Neural progenitor cell (in vitro differentiated cells): Measurements from ENCODE around the gene CNTNAP2. TPM values are rescaled to one million over a fixed set of nuclear protein-coding genes. Genes with fewer than 3 reads are reported as not detected.

ENCODE experiments used
- DNase-seq: peaks from one replicate; pipeline ENCODE4 v3.0.0-alpha.2; 2016; ENCODE audit warnings: low spot score
- H2AFZ ChIP-seq: fragments of 200-600 bp; sonication (generic); replicated peaks from 2 replicates; pipeline ENCODE4 v1.6.1; 2016; ENCODE audit warnings: antibody characterized with exemption
- H3F3A ChIP-seq: fragments of 200-600 bp; sonication (generic); 2 replicates; pipeline ENCODE4 v1.6.1; 2016; ENCODE audit warnings: antibody characterized with exemption, low read depth
- H3K27ac ChIP-seq: fragments of 200-600 bp; sonication (generic); 2 replicates; pipeline ENCODE4 v1.5.1; 2016; ENCODE audit warnings: mild to moderate bottlenecking
- H3K27me3 ChIP-seq: fragments of 200-600 bp; sonication (generic); 2 replicates; pipeline ENCODE4 v1.6.1; 2016; ENCODE audit warnings: mild to moderate bottlenecking, moderate library complexity
- H3K36me3 ChIP-seq: fragments of 200-600 bp; sonication (generic); 2 replicates; pipeline ENCODE4 v1.5.1; 2016
- H3K4me1 ChIP-seq: fragments of 200-600 bp; sonication (generic); 2 replicates; pipeline ENCODE4 v1.6.1; 2016; ENCODE audit warnings: mixed run types
- H3K4me2 ChIP-seq: fragments of 200-600 bp; sonication (generic); 2 replicates; pipeline ENCODE4 v1.6.1; 2016
- H3K4me3 ChIP-seq: fragments of 200-600 bp; sonication (generic); 2 replicates; pipeline ENCODE4 v1.5.1; 2016
- H3K79me2 ChIP-seq: fragments of 200-600 bp; sonication (generic); 2 replicates; pipeline ENCODE4 v1.6.1; 2016; ENCODE audit warnings: low read depth
- H3K9ac ChIP-seq: fragments of 200-600 bp; sonication (generic); 2 replicates; pipeline ENCODE4 v1.6.1; 2016
- H3K9me3 ChIP-seq: fragments of 200-600 bp; sonication (generic); 2 replicates; pipeline ENCODE4 v1.5.1; 2016; ENCODE audit warnings: low read depth
- H4K20me1 ChIP-seq: fragments of 200-600 bp; sonication (generic); 2 replicates; pipeline ENCODE4 v1.6.1; 2016; ENCODE audit warnings: low read depth
- H3K27ac Mint-ChIP-seq: 3 replicates; pipeline ENCODE4 v1.8.0; 2021; ENCODE audit warnings: mixed read lengths
- H3K27me3 Mint-ChIP-seq: 2 replicates; pipeline ENCODE4 v1.8.0; 2022; ENCODE audit warnings: low read depth, mild to moderate bottlenecking, inconsistent platforms, moderate library complexity, mixed read lengths; ENCODE audit not compliant: insufficient read depth
- H3K36me3 Mint-ChIP-seq: 3 replicates; pipeline ENCODE4 v1.8.0; 2021; ENCODE audit warnings: mixed read lengths
- H3K4me1 Mint-ChIP-seq: 3 replicates; pipeline ENCODE4 v1.8.0; 2021; ENCODE audit warnings: mixed read lengths
- H3K4me3 Mint-ChIP-seq: 3 replicates; pipeline ENCODE4 v1.8.0; 2021; ENCODE audit warnings: mild to moderate bottlenecking, moderate library complexity, mixed read lengths
- H3K9me3 Mint-ChIP-seq: 3 replicates; pipeline ENCODE4 v1.8.0; 2020; ENCODE audit warnings: mixed read lengths
- EZH2 ChIP-seq: fragments of 200-600 bp; sonication (generic); IDR thresholded peaks from 2 replicates; pipeline ENCODE4 v1.6.1; 2017; ENCODE audit warnings: antibody characterized with exemption, mild to moderate bottlenecking, moderate library complexity
- EZH2phosphoT487 ChIP-seq: fragments of 200-600 bp; sonication (generic); IDR thresholded peaks from 2 replicates; pipeline ENCODE4 v1.6.1; 2017; ENCODE audit warnings: antibody characterized with exemption
- total RNA-seq: library from RNA; depleted of rRNA; stranded (reverse); fragments of >200 nt; gene quantifications from 2 replicates; pipeline ENCODE4 v1.2.3, GENCODE V29; 2015; ENCODE audit warnings: low replicate concordance
- TF ChIP-seq, protein P1 (sequence below): fragments of 200-600 bp; sonication (generic); IDR thresholded peaks from 2 replicates; pipeline ENCODE4 v1.5.1; 2017; ENCODE audit warnings: antibody characterized with exemption, mild to moderate bottlenecking

CNTNAP2 gene
- total RNA-seq, 1 donor from 2014 or later = 126 TPM

DNA sequence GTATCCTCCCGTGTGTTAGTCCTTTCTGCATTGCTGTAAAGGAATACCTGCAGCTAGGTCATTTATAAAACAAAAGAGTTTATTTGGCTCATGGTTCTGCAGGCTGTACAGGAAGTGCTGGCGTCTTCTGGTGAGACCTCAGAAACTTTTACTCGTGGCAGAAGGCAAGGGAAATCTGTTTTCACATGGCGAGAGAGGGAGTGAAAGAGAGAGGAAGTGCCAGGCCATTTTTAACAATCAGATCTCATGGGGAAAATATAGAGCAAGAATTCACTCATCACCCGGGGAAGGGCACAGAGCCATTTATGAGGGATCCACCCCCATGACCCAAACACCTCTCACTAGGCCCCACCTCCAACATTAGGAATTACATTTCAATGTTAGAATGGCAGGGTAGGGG, 952.2 kb downstream of the CNTNAP2 start:
- no peaks in the 10 kb centered on the region for H3K36me3 ChIP-seq
- TF ChIP-seq, protein P1, sequence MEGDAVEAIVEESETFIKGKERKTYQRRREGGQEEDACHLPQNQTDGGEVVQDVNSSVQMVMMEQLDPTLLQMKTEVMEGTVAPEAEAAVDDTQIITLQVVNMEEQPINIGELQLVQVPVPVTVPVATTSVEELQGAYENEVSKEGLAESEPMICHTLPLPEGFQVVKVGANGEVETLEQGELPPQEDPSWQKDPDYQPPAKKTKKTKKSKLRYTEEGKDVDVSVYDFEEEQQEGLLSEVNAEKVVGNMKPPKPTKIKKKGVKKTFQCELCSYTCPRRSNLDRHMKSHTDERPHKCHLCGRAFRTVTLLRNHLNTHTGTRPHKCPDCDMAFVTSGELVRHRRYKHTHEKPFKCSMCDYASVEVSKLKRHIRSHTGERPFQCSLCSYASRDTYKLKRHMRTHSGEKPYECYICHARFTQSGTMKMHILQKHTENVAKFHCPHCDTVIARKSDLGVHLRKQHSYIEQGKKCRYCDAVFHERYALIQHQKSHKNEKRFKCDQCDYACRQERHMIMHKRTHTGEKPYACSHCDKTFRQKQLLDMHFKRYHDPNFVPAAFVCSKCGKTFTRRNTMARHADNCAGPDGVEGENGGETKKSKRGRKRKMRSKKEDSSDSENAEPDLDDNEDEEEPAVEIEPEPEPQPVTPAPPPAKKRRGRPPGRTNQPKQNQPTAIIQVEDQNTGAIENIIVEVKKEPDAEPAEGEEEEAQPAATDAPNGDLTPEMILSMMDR = no peak
- H3K9me3 Mint-ChIP-seq = no peaks in the 10 kb centered on the region
- H3K9ac ChIP-seq = no peak overlapping the region
- H3K27me3 Mint-ChIP-seq = peaks cover 2% of the 10 kb centered on the region
- H3F3A ChIP-seq = no peaks in the 10 kb centered on the region
- no peaks in the 10 kb centered on the region for H4K20me1 ChIP-seq
- no peak overlapping the region for H3K4me2 ChIP-seq
- no peak overlapping the region for H2AFZ ChIP-seq
- no peak for DNase-seq
- no peaks in the 10 kb centered on the region for H3K4me1 ChIP-seq
- no peak overlapping the region for H3K4me3 Mint-ChIP-seq
- no peaks in the 10 kb centered on the region for H3K36me3 Mint-ChIP-seq
- peaks cover 3% of the 10 kb centered on the region for H3K4me1 Mint-ChIP-seq
- no peaks in the 10 kb centered on the region for H3K9me3 ChIP-seq
- no peak overlapping the region for H3K27ac Mint-ChIP-seq
- H3K4me3 ChIP-seq = no peak overlapping the region
- no peaks in the 10 kb centered on the region for H3K79me2 ChIP-seq
- no peaks in the 10 kb centered on the region for H3K27me3 ChIP-seq
- H3K27ac ChIP-seq = no peak overlapping the region

DNA sequence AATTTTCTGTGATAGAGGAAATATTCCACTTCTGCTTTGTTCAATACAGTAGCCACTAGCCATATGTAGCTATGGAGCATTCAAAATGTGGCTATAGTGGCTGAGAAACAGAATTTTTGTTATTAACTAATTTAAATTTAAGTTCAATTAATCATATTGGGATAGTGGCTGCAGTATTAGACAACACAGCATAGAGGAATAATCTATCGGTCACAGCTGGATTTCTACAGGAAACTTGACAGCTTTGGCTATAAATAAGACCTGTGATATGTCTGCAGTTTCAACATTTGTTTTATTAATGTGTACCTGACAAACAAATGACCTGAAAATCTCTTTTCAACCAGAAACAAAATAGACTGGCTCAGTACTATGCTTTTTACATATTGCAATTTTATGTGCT, 953.2 kb downstream of the CNTNAP2 start:
- no peak overlapping the region for H3K4me3 ChIP-seq
- peaks cover 3% of the 10 kb centered on the region for H3K4me1 Mint-ChIP-seq
- H3K4me1 ChIP-seq = no peaks in the 10 kb centered on the region
- TF ChIP-seq EZH2phosphoT487 (no peak), EZH2 (no peak)
- TF ChIP-seq, protein P1 = no peak
- no peak overlapping the region for H3K4me2 ChIP-seq
- no peaks in the 10 kb centered on the region for H3K9me3 ChIP-seq
- H2AFZ ChIP-seq = no peak overlapping the region
- H3K9me3 Mint-ChIP-seq = no peaks in the 10 kb centered on the region
- no peak overlapping the region for H3K27ac ChIP-seq
- H3K27me3 ChIP-seq = no peaks in the 10 kb centered on the region
- H3F3A ChIP-seq = no peaks in the 10 kb centered on the region
- H4K20me1 ChIP-seq = no peaks in the 10 kb centered on the region
- H3K36me3 Mint-ChIP-seq = no peaks in the 10 kb centered on the region
- H3K9ac ChIP-seq = no peak overlapping the region
- no peak overlapping the region for H3K4me3 Mint-ChIP-seq
- peaks cover 2% of the 10 kb centered on the region for H3K27me3 Mint-ChIP-seq
- H3K79me2 ChIP-seq = no peaks in the 10 kb centered on the region
- no peak overlapping the region for H3K27ac Mint-ChIP-seq
- no peak for DNase-seq
- H3K36me3 ChIP-seq = no peaks in the 10 kb centered on the region

DNA sequence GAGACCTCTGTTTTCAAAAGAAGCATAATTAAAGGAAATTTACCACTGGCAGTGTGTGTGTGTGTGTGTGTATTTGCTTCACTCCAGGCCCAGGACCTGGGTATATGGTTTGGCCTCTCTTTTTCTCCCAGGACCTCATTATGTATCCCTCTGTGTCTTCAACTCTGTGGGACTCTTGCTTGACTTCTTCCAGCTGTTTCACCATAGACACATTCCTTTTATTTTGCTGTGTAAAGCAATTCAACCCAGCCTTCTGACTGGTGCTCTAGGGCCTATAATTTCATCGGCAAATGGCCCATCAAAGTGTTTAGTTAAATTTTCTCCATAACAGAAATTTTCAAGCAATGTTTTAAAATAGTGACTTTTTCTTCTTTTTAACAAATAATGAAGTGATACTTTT, 954.3 kb downstream of the CNTNAP2 start:
- H3K27me3 ChIP-seq = no peaks in the 10 kb centered on the region
- no peak overlapping the region for H3K27ac Mint-ChIP-seq

More for the DNA sequence above, 954.3 kb downstream of the CNTNAP2 start:
- no peaks in the 10 kb centered on the region for H3K36me3 ChIP-seq
- no peak overlapping the region for H3K9ac ChIP-seq
- H3K4me3 ChIP-seq = no peak overlapping the region
- Mint-ChIP-seq H3K36me3 (no peaks in the 10 kb centered on the region), H3K4me1 (peaks cover 3% of the 10 kb centered on the region), H3K4me3 (no peak overlapping the region), H3K9me3 (no peaks in the 10 kb centered on the region), H3K27me3 (peaks cover 2% of the 10 kb centered on the region)
- no peak overlapping the region for H3K27ac ChIP-seq
- H3K4me2 ChIP-seq = no peak overlapping the region
- H4K20me1 ChIP-seq = no peaks in the 10 kb centered on the region
- H2AFZ ChIP-seq = no peak overlapping the region
- H3K79me2 ChIP-seq = no peaks in the 10 kb centered on the region
- TF ChIP-seq EZH2 (no peak), EZH2phosphoT487 (no peak)
- TF ChIP-seq, protein P1 = no peak
- no peaks in the 10 kb centered on the region for H3K9me3 ChIP-seq
- DNase-seq = no peak
- H3F3A ChIP-seq = no peaks in the 10 kb centered on the region
- H3K4me1 ChIP-seq = no peaks in the 10 kb centered on the region
